Measurements from ENCODE around the gene TBCD. TPM values are rescaled to one million over a fixed set of nuclear protein-coding genes. Genes with fewer than 3 reads are reported as not detected.

The TBCD gene
- polyA plus RNA-seq, 3 donors: 62.9 to 91.6 (median 74.2) TPM

DNA sequence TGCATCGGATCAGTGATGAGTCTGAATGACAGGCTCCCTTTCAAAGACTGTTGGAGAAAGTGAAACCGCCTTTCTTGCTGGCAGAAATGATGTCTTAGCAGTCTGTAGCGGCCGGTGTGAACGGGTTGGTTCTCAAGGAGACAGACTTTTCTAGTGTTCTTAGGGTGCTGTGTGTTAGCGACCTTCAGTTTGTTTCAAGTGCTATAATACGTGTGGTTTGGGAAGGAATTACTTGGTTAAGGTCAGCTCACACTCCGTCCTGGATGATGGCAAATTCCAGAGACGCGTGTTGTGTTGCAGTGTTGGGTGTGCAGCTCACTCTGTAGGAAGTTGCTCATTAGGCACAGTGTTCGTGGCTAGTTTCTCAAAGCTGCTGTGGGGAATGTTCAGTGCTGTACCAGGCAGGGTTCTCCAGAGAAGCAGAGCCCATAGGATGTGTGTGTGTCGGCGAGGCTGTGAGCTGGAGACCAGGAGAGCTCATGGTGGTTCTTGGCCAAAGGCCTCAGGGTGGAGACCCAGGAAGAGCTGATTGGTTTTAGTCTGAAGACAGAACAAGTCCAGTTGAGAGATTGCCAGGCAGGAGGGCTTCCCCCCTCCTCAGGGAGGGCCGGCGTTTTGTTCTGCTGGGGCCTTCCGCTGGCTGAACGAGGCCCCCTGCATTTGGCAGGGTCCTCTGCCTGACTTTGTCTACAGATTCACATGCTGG, 50.4 kb downstream of the TBCD start:
- no peak for DNase-seq (ENCODE audit: extremely low read depth in 1 of 11, low read depth in 9 of 11, low spot score in 4 of 11)

- DNase-seq (ENCODE audit: extremely low read depth in 1 of 11, low read depth in 9 of 11, low spot score in 4 of 11): no peak
Observed at GRCh38 chr17:82803185-82803584, 51.3 kb downstream of the TBCD start.

DNA sequence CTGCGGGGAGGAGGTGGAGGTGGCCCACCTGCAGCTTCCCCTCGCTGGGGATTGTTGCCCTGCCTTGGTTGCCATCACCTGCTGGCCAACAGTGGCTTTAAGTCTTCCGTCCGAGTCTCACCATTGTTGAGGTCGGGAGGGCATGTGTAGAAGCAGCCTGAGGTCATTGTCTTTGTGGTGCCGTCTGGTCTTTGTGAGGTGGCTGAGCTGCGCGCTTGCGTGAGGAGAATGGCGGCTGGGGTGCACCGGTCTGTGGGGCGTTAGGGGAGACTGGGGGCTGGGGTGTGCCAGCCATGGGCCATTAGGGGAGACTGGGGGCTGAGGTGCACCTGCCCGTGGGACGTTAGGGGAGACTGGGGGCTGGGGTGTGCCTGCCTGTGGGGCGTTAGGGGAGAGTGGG, 51.7 kb downstream of the TBCD start:
- DNase-seq (ENCODE audit: extremely low read depth in 1 of 11, low read depth in 9 of 11, low spot score in 4 of 11): no peak

GRCh38 chr17:82804442-82805191, 52.8 kb downstream of the TBCD start:
- DNase-seq (ENCODE audit: extremely low read depth in 1 of 11, low read depth in 9 of 11, low spot score in 4 of 11): no peak

GRCh38 chr17:82805254-82805653, 53.4 kb downstream of the TBCD start:
- DNase-seq (ENCODE audit: extremely low read depth in 1 of 11, low read depth in 9 of 11, low spot score in 4 of 11): no peak

DNA sequence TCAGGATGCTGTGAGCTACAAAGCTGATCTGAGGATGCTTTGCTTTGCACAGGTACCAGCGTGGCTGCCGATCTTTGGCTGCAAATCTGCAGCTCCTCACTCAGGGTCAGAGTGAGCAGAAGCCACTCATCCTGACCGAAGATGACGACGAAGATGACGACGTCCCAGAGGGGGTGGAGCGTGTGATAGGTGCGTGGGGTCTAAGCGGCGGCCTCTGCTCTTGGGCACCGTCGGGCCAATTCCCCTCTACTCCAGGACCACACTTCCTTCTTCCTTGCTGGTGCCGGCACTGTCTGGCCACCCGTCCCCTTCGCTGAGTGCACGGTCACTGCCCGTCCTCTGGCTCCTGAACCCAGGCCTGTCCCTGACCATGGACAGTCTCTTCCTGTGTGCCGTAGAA, 54.0 kb downstream of the TBCD start:
- no peak for DNase-seq (ENCODE audit: extremely low read depth in 1 of 11, low read depth in 9 of 11, low spot score in 4 of 11)

DNA sequence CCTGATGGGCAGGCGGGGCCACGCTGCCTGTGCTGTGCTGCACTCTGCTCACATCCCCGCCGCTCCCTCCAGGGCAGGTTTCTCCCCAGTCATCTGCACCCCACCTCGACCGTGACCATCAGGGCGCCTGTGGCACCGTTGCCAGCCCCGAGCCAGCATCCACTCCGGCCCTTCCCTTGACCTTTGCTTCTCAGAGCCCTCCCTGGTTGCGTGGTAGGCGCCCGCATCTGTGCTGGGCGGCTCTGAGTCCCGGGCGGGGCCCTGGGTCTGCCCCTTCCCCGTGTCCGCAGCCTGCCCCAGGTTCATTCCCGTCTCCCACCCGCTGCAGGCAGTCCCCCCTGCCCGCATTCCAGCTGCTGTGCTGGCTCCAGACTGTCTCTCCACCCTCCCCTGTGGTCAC, 54.8 kb downstream of the TBCD start:
- no peak for DNase-seq (ENCODE audit: extremely low read depth in 1 of 11, low read depth in 9 of 11, low spot score in 4 of 11)

GRCh38 chr17:82807101-82807500, 55.2 kb downstream of the TBCD start:
- no peak for DNase-seq (ENCODE audit: extremely low read depth in 1 of 11, low read depth in 9 of 11, low spot score in 4 of 11)

DNA sequence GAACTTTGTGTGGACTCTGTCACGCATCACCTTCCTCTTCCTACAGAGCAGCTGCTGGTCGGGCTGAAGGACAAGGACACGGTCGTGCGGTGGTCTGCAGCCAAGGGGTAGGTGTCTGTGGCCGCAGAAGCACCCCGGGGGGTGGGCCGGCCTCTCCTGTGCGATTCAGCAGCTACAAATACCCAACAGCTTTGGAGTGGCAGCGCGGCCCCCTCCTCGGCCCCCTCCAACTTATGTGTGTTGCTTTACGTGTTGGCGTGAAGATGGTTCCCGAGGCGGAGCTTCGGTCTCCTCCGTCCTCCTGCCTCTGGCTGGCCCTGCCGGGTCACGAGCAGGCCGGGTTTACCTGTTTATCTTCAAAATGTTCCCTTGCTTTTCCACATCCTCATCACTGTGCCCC, 55.7 kb downstream of the TBCD start:
- DNase-seq (ENCODE audit: extremely low read depth in 1 of 11, low read depth in 9 of 11, low spot score in 4 of 11): no peak

DNA sequence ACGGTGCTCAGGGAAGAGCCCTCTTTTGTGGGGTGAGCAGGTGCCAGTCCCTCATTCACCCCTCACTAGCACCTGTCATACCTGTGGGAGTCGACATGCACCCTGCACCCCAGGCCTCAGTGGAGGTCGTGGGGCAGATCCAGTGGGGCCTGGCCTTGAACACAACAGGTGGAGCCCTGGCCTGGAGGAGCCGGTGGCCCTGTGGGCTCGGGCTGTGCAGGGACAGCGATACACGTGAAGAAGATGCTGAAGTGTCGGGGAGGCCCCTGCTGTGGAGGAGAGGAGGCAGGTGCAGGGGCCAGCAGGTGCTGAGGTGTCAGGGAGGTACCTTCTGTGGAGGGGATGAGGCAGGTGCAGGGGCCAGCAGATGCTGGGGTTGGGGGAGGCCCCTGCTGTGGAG, 56.1 kb downstream of the TBCD start:
- DNase-seq (ENCODE audit: extremely low read depth in 1 of 11, low read depth in 9 of 11, low spot score in 4 of 11): no peak

- no peak for DNase-seq (ENCODE audit: extremely low read depth in 1 of 11, low read depth in 9 of 11, low spot score in 4 of 11)
Observed at GRCh38 chr17:82808921-82809905, 57.3 kb downstream of the TBCD start.

GRCh38 chr17:82810644-82811430, 59.0 kb downstream of the TBCD start:
- DNase-seq (ENCODE audit: extremely low read depth in 1 of 11, low read depth in 9 of 11, low spot score in 4 of 11): no peak

DNA sequence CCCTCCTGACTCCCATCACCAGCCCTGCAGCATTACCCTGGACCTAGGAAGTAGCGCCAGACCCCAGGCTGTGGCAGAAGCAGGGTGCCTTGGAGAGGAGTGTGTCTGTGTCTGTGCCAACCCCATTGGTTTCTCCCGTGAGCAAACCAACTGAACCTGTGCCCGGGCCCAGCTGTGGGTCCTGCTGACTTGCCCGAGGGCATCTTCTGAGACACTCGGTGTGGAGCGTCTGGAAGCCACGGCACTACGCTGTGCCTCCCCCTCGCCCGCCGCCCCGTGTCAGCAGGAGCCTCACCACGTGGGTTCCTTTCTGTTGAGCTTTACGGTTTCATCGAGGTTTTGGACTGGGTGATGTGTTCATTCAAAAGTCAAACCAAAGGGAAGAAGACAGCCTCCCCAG, 60.2 kb downstream of the TBCD start:
- DNase-seq (ENCODE audit: extremely low read depth in 1 of 11, low read depth in 9 of 11, low spot score in 4 of 11): no peak

DNA sequence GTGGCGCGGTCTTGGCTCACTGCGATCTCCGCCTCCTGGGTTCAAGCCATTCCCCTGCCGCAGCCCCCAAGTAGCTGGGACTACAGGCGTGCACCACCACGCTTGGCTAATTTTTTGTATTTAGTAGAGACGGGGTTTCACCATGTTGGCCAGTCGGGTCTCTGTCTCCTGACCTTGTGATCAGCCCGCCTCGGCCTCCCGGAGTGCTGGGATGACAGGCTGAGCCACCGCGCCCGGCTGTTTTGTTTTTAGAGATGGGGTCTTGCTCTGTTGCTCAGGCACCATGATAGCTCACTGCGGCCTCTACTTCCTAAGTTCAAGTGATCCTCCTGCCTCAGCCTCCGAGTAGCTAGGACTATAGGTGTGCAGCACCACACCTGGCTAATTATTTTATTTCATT, 60.7 kb downstream of the TBCD start:
- DNase-seq (ENCODE audit: extremely low read depth in 1 of 11, low read depth in 9 of 11, low spot score in 4 of 11): no peak

- DNase-seq (ENCODE audit: extremely low read depth in 1 of 11, low read depth in 9 of 11, low spot score in 4 of 11): no peak
Observed at GRCh38 chr17:82813299-82814051, 61.6 kb downstream of the TBCD start.

GRCh38 chr17:82814834-82815233, 63.0 kb downstream of the TBCD start:
- DNase-seq (ENCODE audit: extremely low read depth in 1 of 11, low read depth in 9 of 11, low spot score in 4 of 11): no peak

DNA sequence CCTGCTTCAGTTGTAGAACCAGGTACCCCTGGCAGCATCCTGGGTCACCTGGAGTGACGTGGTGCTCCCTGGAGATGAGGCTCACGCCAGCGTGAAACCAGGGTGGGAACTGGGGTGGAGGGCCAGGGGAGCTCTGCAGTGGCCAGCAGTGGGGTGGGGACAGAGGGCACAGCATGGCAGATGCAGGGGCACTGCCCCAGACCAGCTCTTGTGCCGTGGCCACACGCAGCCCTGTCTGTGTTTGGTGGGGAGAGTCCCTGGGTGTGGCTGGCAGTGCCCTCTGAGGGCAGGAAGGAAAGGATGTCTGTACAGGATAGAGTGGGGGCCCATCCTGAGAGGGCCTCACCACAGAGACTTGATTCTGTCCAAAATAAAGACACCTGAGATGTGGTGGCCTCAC, 63.5 kb downstream of the TBCD start:
- DNase-seq (ENCODE audit: extremely low read depth in 1 of 11, low read depth in 9 of 11, low spot score in 4 of 11): no peak

DNA sequence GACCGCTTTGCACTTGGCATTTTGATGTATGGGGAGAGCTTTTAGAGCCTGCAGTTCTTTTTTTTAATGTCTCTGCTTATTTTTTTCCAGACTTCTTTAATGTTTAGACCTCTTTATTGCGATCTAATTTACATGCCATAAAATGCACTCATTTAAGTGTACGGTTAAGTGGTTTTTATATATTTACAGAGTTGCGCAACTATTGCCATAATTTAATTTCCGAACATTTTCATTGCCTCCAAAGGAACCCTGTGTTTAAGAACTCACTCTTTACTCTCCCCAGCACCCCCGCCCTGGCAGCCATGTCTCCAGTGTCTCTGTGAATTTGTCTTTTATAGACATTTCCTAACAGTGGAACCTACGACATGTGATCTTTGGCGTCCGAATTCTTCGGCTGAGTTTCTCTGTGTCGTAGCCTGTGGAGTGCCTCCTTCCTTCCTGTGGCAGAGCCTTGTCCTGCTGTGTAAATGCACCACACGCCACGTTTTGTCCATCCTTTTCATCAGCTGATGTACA, 64.0 kb downstream of the TBCD start:
- DNase-seq (ENCODE audit: extremely low read depth in 1 of 11, low read depth in 9 of 11, low spot score in 4 of 11): no peak

Data from renal cortex interstitium (tissue), 11 donors.